GM12865 (cell line): ENCODE measurements around the gene KRT15.

Experiments
- DNase-seq: peaks from one replicate; pipeline ENCODE4 v3.0.0; 2010; ENCODE audit warnings: low read depth
- H3K4me3 ChIP-seq: 2 replicates; pipeline ENCODE4 v1.5.1; 2011; ENCODE audit warnings: mild to moderate bottlenecking, low read depth, low read length, control low read depth
- TF ChIP-seq, protein P1 (sequence below): IDR thresholded peaks from 2 replicates; pipeline ENCODE4 v1.5.1; 2011; ENCODE audit warnings: low read length, control low read depth, low read depth, inconsistent platforms; ENCODE audit not compliant: insufficient read depth; ENCODE audit errors: missing control alignments

The KRT15 gene

DNA sequence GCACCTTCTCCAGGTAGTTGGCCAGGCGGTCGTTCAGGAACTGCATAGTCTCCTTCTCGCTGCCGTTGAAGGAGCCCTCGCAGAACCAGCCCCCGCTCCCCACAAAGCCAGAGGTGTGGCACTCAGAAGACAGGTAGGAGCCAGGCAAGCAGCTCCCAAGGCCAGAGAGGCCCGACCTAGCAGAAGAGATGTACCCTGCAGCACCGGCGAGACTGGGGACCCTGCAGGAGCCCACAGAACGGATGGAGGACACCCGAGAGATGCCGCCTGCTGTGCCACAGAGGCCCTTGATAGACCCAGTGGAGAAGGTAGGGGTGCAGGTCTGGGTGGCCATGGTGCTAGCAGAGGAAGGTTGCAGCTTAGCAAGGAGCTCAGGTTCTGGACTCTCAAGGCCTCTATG, 29.2 kb downstream of the KRT15 start, which contains the start of gene KRT36:
Gene KRT36 (minus strand): TSS at position 380 of the 400 bp plus-strand sequence. CDS start 46 bp downstream, at position 334.
- DNase-seq = no peak
- H3K4me3 ChIP-seq = no peak within 1 kb of the TSS
- TF ChIP-seq, protein P1, sequence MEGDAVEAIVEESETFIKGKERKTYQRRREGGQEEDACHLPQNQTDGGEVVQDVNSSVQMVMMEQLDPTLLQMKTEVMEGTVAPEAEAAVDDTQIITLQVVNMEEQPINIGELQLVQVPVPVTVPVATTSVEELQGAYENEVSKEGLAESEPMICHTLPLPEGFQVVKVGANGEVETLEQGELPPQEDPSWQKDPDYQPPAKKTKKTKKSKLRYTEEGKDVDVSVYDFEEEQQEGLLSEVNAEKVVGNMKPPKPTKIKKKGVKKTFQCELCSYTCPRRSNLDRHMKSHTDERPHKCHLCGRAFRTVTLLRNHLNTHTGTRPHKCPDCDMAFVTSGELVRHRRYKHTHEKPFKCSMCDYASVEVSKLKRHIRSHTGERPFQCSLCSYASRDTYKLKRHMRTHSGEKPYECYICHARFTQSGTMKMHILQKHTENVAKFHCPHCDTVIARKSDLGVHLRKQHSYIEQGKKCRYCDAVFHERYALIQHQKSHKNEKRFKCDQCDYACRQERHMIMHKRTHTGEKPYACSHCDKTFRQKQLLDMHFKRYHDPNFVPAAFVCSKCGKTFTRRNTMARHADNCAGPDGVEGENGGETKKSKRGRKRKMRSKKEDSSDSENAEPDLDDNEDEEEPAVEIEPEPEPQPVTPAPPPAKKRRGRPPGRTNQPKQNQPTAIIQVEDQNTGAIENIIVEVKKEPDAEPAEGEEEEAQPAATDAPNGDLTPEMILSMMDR = no peak

DNA sequence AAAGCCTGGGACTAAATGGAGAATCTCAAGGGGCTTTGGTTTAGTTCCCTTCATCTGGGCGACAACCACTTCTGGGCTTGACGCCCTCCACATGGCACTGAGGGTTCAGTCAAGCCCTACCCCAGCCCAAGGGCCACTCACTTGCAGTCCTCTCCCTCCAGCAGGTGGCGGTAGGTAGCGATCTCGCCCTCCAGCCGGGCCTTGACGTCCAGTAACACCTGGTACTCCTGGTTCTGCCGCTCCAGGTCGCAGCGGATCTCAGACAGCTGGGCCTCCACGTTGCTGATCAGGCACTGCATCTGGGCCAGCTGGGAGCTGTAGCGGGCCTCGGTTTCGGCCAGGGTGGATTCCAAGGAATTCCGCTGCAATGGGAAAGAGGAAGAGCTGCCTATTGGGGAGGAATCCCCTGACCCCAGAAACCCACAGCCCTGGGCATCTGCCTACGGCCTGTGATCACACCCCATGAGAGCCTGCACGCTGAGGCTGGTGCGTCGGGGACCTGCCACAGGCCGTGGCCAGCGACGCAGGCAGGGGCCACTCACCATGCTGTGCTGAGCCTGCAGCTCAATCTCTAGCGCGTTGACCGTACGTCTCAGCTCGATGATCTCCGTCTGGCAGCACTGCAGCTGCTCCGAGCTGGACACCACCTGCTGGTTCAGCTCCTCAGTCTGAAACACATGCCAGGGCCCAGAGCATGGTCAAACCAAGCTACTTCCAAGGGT, 31.7 kb downstream of the KRT15 start:
- H3K4me3 ChIP-seq = no peak overlapping the region
- TF ChIP-seq, protein P1 = peak; percentile 59
- DNase-seq = peak; percentile 43

DNA sequence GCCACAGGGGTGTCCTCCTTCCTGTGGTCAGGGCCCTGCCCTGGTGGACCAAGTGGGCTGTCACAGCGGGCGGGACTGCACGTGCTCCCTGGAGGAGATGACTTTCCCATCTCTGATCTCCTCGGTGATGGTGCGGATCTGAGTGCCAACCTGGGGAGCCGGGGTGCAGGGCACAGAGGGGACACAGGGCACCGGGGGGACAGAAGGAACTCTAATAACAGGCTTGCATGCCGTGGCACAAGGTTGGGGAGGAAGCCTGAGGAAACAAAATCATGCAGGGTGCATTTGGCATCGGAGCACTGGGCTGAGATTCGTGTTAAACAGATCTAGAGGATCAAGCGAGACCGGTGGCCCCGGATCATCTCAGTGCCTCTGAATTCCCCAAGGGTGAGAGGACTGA, 32.4 kb downstream of the KRT15 start:
- no peak for DNase-seq
- TF ChIP-seq, protein P1 = no peak
- no peak overlapping the region for H3K4me3 ChIP-seq

DNA sequence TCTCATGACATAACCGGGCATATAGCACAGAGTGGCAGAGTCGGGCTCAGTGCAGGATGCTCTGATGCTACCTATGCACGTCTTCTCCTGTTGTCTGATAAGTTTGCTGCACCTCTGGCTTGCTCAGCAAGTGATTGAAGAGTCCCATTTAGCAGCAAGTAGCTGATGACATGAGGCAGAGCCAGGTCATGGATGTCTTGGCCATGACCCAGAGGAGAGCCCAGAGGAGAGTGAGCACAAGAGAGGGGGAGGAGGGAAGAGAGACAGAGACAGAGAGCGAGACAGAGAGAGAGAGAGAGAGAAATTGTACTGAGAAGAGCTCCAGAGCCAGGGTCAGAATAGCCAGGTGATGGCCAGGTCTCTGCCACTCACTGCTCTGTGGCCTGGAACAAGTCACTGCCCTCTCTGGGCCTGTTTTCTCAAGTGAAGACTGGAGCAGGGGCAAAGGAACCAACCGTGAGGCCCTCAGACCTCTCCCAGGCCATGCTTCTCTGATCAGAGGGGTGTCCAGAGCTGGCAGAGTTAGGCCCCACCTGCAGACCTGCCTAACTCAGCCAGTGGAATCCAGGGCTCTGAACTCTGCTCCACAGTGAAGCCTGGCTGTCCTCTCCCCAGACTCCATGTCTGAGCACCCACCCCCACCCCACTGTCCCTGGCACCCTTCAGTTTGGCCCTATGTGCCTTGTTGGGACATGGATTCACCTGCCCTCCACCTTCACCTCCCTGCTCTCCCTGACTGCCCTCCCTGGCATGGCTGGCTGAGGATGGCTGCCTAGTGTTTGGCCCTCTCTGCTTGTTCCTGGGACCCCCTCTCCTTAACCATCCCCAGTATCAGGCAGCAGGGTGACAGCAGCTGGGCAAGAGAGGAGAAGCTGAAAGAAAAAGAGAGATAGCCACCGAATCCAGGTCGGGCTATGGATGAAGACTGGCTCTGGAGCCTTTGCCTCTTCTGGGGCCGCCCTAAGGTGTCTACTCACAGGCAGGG, 33.5 kb downstream of the KRT15 start:
- no peak overlapping the region for H3K4me3 ChIP-seq
- TF ChIP-seq, protein P1 = no peak
- no peak for DNase-seq

DNA sequence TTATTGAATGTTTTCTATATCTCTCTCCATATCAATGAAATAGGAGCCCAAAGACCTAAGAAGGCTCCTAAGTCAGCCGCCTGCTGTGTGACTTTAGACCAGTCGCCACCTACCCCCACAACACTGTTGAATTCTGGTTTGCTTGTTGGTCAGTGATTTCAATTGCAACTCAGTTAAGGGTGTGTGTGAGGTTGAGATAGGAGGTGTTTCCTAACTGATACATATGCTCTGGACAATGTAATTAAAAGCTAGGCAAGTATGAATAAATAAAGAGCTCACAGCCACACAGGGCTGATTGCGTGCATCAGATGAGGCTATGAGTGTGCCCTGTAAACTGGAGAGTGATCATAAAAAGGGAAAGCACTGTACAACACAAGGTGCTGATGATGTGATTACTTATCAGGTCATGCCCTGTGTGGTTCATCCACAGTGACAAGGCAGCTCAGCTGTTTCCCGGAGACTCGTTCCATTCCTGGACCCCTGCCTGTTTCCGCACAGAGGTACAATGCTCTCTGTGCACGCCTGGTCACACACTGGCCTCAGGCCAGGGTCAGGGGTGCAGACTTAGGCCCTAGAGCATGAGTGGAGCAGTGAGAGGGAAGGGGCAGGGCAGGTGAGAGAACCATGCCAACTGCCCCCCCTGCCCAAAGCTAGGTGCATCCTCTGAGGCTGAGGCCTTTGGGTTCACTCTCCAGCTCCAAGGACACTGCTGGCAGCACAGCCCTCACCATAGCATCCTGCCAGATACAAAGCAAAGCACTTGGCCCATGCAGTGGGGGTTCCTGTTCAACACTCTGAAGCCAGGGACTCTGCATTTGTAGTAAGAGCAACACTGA, 34.5 kb downstream of the KRT15 start:
- no peak overlapping the region for H3K4me3 ChIP-seq
- TF ChIP-seq, protein P1 = no peak
- no peak for DNase-seq

DNA sequence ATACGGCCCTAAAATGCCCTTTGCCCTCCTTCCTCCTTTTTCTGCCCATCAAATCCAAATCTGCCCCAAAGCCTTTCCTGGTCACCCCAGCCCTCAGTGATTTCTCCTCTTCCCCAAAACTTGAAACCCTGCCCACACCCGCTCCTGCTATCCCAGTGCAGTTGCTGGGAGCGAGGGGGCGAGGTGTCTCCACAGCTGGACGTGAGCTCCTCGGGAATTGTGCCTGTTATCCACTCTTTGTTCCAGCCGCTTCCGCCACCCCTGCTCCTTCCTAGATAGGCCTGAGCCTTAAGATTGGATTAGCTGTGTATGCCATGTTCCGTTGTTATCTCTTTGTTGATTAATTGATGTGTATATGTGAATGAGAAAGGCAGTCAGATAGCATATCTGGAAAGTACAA, 35.2 kb downstream of the KRT15 start:
- TF ChIP-seq, protein P1 = no peak
- DNase-seq = no peak
- no peak overlapping the region for H3K4me3 ChIP-seq
